Daoy (cell line): Measurements from ENCODE around the gene NKAPL. TPM values are rescaled to one million over a fixed set of nuclear protein-coding genes. Genes with fewer than 3 reads are reported as not detected.
"Not testable (repeated sequence)": the region's sequence is repeated elsewhere in the genome, so short reads cannot be mapped to it uniquely, and the experiment has no call there.

Source experiments
- DNase-seq: peaks from one replicate; pipeline ENCODE4 v3.0.0-alpha.2; 2015; ENCODE audit warnings: low read depth
- total RNA-seq: library from RNA; depleted of rRNA; stranded (reverse); fragments of >200 nt; shearing (Covaris generic); gene quantifications from 2 replicates; pipeline ENCODE4 v1.2.3, GENCODE V29; 2014; rRNA removed

NKAPL gene
- total RNA-seq, 1 experiment from 2014 or later: not detected

- no peak for DNase-seq
Observed at GRCh38 chr6:28296520-28297060, 37.5 kb downstream of the NKAPL start.

- DNase-seq: no peak
Observed at GRCh38 chr6:28303570-28303969, 44.5 kb downstream of the NKAPL start.

DNA sequence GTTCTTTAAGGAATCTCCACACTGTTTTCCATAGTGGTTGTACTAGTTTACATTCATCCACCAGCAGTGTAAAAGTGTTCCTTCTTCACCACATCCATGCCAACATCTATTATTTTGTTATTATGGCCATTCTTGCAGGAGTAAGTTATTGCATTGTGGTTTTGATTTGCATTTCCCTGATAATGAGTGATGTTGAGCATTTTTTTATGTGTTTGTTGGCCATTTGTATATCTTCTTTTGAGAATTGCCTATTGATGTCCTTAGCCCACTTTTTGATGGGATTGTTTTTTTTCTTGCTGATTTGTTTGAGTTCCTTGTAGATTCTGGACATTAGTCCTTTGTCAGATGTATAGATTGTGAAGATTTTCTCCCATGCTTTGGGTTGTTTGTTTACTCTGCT is 47.3 kb downstream of the NKAPL start:
- DNase-seq: not testable (repeated sequence)

Other genes starting within 250 kb of the NKAPL start
- 0.71 and 2.2 TPM in 2 replicates for gene ZNF165, start 178.7 kb upstream of the NKAPL start, total RNA-seq
- 3.5 and 4.8 TPM in 2 replicates for gene ZSCAN16, start 134.7 kb upstream of the NKAPL start, total RNA-seq
- 11.9 and 16.3 TPM in 2 replicates for gene ZKSCAN8, start 117.4 kb upstream of the NKAPL start, total RNA-seq
- 17.8 and 21.7 TPM in 2 replicates for gene ZSCAN9, start 34.0 kb upstream of the NKAPL start, total RNA-seq
- gene ZKSCAN4, start 7.0 kb upstream of the NKAPL start, total RNA-seq: 2.9 and 4.5 TPM in 2 replicates
- gene ZSCAN26, start 7.8 kb downstream of the NKAPL start, total RNA-seq: 14.4 and 18.3 TPM in 2 replicates
- gene PGBD1, start 22.3 kb downstream of the NKAPL start, total RNA-seq: 11.4 and 12.4 TPM in 2 replicates
- 27.6 and 36.1 TPM in 2 replicates for gene ZSCAN31, start 76.9 kb downstream of the NKAPL start, total RNA-seq
- gene ZKSCAN3, start 90.7 kb downstream of the NKAPL start, total RNA-seq: 2.5 and 5.3 TPM in 2 replicates
- 8.1 and 8.5 TPM in 2 replicates for gene ZSCAN12, start 140.4 kb downstream of the NKAPL start, total RNA-seq
- 3.4 and 8.4 TPM in 2 replicates for gene ZSCAN23, start 184.2 kb downstream of the NKAPL start, total RNA-seq